Measurements from ENCODE around the gene CNEP1R1. TPM values are rescaled to one million over a fixed set of nuclear protein-coding genes. Genes with fewer than 3 reads are reported as not detected.

CNEP1R1 gene
- total RNA-seq, 1 donor from 2014 or later = 28.4 TPM

DNA sequence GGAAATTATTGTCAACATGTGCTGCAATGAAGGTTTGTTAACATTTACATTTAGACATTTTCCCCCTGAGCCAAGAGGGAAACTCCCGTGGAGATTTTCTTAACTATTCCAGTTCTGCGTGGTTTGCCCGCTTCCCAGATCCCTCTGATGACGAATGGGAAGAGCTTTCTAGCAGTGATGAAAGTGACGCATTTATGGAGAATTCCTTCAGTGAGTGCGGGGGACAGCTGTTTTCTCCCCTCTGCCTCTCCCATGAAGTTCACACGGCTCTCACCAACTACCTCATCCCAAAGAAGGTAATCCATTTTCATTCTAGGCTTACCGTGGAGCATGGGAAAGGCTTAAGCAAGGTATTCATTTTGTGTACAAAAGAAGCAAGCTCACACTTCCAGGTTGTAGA lies 59.0 kb downstream of the CNEP1R1 start:
- no peak overlapping the region for H3K4me3 Mint-ChIP-seq (ENCODE audit: low read depth)
- H3K4me1 Mint-ChIP-seq (ENCODE audit: low read depth) = no peaks in the 10 kb centered on the region
- TF ChIP-seq, protein P1, sequence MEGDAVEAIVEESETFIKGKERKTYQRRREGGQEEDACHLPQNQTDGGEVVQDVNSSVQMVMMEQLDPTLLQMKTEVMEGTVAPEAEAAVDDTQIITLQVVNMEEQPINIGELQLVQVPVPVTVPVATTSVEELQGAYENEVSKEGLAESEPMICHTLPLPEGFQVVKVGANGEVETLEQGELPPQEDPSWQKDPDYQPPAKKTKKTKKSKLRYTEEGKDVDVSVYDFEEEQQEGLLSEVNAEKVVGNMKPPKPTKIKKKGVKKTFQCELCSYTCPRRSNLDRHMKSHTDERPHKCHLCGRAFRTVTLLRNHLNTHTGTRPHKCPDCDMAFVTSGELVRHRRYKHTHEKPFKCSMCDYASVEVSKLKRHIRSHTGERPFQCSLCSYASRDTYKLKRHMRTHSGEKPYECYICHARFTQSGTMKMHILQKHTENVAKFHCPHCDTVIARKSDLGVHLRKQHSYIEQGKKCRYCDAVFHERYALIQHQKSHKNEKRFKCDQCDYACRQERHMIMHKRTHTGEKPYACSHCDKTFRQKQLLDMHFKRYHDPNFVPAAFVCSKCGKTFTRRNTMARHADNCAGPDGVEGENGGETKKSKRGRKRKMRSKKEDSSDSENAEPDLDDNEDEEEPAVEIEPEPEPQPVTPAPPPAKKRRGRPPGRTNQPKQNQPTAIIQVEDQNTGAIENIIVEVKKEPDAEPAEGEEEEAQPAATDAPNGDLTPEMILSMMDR (IDR thresholded peaks at IDR 0.05; ENCODE audit: unreplicated experiment) = no peak
- no peak overlapping the region for H3K27ac Mint-ChIP-seq
- H3K9me3 Mint-ChIP-seq (ENCODE audit: low read depth) = no peaks in the 10 kb centered on the region
- peaks cover 19% of the 10 kb centered on the region for H3K36me3 Mint-ChIP-seq (ENCODE audit: insufficient read depth)
- no peaks in the 10 kb centered on the region for H3K27me3 Mint-ChIP-seq
- DNase-seq (ENCODE audit: low spot score, unreplicated experiment) = no peak

DNA sequence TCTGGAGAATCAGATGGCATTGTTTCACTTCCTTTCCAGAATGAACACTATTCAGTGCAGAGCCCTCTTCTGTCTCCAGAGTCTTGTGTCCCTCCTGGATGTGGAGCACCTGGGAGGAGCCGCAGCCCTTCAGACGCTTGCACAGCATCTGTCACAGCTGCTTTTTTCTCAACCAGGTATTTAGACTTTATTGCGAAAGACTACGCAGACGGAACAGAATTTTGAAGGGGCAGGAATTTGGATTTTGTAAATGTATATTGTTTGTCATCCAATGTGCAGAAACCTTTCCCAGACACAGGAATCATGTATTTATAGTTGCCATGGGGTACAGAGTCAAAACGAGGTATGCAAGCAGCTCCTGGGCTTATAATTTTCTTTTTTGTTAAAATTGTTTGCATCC lies 61.2 kb downstream of the CNEP1R1 start:
- Mint-ChIP-seq H3K27ac (no peak overlapping the region), H3K36me3 (ENCODE audit: insufficient read depth) (peaks cover 16% of the 10 kb centered on the region), H3K4me3 (ENCODE audit: low read depth) (no peak overlapping the region), H3K27me3 (no peaks in the 10 kb centered on the region), H3K9me3 (ENCODE audit: low read depth) (no peaks in the 10 kb centered on the region), H3K4me1 (ENCODE audit: low read depth) (no peaks in the 10 kb centered on the region)
- no peak for DNase-seq (ENCODE audit: low spot score, unreplicated experiment)
- TF ChIP-seq, protein P1 (IDR thresholded peaks at IDR 0.05; ENCODE audit: unreplicated experiment) = no peak

Other genes with a start within 250 kb of the CNEP1R1 start
- gene ZNF423, start 169.1 kb upstream of the CNEP1R1 start, total RNA-seq = 47.7 and 49.8 TPM in 2 replicates
- gene HEATR3, start 40.7 kb downstream of the CNEP1R1 start, total RNA-seq = 18.1 and 19.6 TPM in 2 replicates
- gene TENT4B, start 128.1 kb downstream of the CNEP1R1 start, total RNA-seq = 13.5 TPM in 2 replicates
- gene ADCY7, start 241.3 kb downstream of the CNEP1R1 start, total RNA-seq = 16.8 and 17.0 TPM in 2 replicates

Data from progenitor cell of endocrine pancreas (in vitro differentiated cells).